Suprapubic skin (tissue), 4 donors: Measurements from ENCODE around the gene PSAT1. TPM values are rescaled to one million over a fixed set of nuclear protein-coding genes. Genes with fewer than 3 reads are reported as not detected.
A peak's percentile ranks its signal among the peaks of the same experiment; 100 is the strongest.

Experiments used
- DNase-seq, 2 donors: peaks; one replicate each; pipeline ENCODE4 v3.0.0-alpha.2; 2019; ENCODE audit warnings: low spot score in 2 of 2
- H3K27ac ChIP-seq: fragments of 200-600 bp; sonication (generic); one replicate; pipeline ENCODE4 v1.5.1; 2019
- H3K27me3 ChIP-seq: fragments of 200-600 bp; sonication (generic); one replicate; pipeline ENCODE4 v1.5.1; 2019
- H3K36me3 ChIP-seq: fragments of 200-600 bp; sonication (generic); one replicate; pipeline ENCODE4 v1.5.1; 2019
- H3K4me1 ChIP-seq: fragments of 200-600 bp; sonication (generic); one replicate; pipeline ENCODE4 v1.5.1; 2019
- H3K4me3 ChIP-seq: fragments of 200-600 bp; sonication (generic); one replicate; pipeline ENCODE4 v1.5.1; 2019; ENCODE audit warnings: mild to moderate bottlenecking
- H3K9me3 ChIP-seq: fragments of 200-600 bp; sonication (generic); one replicate; pipeline ENCODE4 v1.5.1; 2019
- EP300 ChIP-seq: sonication (generic); formaldehyde crosslinking; IDR thresholded peaks from one replicate; pipeline ENCODE4 v1.6.1; 2017; ENCODE audit warnings: antibody characterized with exemption
- POLR2A ChIP-seq, 2 donors: fragments of 450-650 bp; IDR thresholded peaks; one replicate each; pipeline ENCODE4 v1.6.1; 2017; ENCODE audit warnings: antibody characterized with exemption in 2 of 2, mild to moderate bottlenecking in 2 of 2, moderate library complexity in 2 of 2
- POLR2AphosphoS5 ChIP-seq, 3 donors: sonication (generic); formaldehyde crosslinking; IDR thresholded peaks; one replicate each; pipeline ENCODE4 v1.6.1; 2017; ENCODE audit warnings: antibody characterized with exemption in 3 of 3
- WGBS: methylation state at CpG from one replicate; pipeline ENCODE4 v1.1.5; 2018; 5-methylcytosine and 5-hydroxymethylcytosine counted together
- total RNA-seq, 4 donors: library from RNA; depleted of rRNA; stranded (reverse); fragments of >200 nt; gene quantifications; one replicate each; pipeline ENCODE4 v1.1.0, GENCODE V29; 2016
- TF ChIP-seq, protein P1 (sequence below), 2 donors: fragments of 200-600 bp in 1 of 2; fragments of 450-650 bp in 1 of 2; sonication (generic) in 1 of 2; IDR thresholded peaks; one replicate each; pipeline ENCODE4 v1.5.1; 2016 to 2019; ENCODE audit warnings: antibody characterized with exemption in 2 of 2, mild to moderate bottlenecking in 1 of 2, moderate library complexity in 1 of 2

PSAT1 gene
- total RNA-seq, 4 donors from 2014 or later, result 47.4 to 101 (median 75.7) TPM

DNA sequence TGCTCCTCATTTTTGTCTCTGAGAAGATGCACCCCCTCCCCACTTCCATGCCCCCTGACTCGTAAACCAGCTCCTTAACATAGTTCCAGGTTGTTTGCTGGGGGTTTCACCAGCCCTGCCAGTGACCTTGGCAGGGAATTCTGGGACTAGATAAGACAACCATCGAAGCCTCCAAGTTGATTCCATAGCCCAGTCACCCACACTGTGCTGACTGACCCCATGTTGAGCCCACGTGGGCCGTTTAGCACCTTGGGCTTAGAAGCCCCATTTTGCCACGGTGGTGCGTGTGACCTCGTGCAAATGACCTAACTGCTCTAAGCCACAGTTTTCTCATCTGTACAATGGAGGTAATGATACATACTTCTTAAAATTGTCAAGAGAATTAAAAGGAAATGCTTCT is 24.6 kb downstream of the PSAT1 start:
- DNase-seq, result peak in 1 of 2 donors; percentile 29
- WGBS, result 96% methylated on average over 7 of the region's 7 CpGs
- Histone ChIP-seq H3K27ac (no peak overlapping the region), H3K4me1 (peaks cover 11% of the 10 kb centered on the region), H3K9me3 (no peaks in the 10 kb centered on the region), H3K27me3 (no peaks in the 10 kb centered on the region), H3K36me3 (peaks cover 14% of the 10 kb centered on the region), H3K4me3 (no peak overlapping the region)
- TF ChIP-seq, protein P1, sequence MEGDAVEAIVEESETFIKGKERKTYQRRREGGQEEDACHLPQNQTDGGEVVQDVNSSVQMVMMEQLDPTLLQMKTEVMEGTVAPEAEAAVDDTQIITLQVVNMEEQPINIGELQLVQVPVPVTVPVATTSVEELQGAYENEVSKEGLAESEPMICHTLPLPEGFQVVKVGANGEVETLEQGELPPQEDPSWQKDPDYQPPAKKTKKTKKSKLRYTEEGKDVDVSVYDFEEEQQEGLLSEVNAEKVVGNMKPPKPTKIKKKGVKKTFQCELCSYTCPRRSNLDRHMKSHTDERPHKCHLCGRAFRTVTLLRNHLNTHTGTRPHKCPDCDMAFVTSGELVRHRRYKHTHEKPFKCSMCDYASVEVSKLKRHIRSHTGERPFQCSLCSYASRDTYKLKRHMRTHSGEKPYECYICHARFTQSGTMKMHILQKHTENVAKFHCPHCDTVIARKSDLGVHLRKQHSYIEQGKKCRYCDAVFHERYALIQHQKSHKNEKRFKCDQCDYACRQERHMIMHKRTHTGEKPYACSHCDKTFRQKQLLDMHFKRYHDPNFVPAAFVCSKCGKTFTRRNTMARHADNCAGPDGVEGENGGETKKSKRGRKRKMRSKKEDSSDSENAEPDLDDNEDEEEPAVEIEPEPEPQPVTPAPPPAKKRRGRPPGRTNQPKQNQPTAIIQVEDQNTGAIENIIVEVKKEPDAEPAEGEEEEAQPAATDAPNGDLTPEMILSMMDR (IDR thresholded peaks at IDR 0.05), result no peak
- TF ChIP-seq POLR2A (IDR thresholded peaks at IDR 0.05), result no peak

DNA sequence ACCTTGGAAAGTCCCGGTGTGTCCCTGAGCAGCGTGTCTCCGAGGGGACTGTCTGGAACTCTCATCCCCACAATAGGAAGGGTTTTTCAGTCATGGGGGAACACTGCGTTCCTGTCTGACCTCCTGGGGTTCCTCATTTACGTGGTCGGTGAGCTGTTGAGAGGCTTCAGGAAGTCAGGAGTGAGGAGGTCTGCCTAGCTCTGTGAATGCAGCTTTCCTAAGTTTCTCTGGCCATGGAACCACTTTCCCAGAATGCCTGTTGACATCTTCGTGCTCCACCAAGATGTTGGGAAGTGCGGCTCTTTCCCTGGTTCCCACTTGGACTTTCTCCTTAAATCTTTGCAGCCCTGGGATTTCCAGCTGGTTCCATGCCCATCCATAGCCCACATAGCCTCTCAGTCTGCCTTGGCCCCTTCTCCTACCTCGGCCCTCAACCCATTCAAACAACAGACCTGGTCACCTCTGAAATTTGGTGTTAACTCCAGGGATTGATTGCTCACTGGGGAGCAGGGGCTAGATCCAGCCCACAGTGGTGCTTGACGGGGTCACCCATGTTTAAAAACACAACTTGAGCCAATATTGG is 27.2 kb downstream of the PSAT1 start:
- Histone ChIP-seq H3K27me3 (no peaks in the 10 kb centered on the region), H3K9me3 (no peaks in the 10 kb centered on the region), H3K36me3 (peaks cover 8% of the 10 kb centered on the region), H3K4me3 (no peak overlapping the region), H3K4me1 (peaks cover 11% of the 10 kb centered on the region), H3K27ac (no peak overlapping the region)
- DNase-seq, result peak in 1 of 2 donors; percentile 49
- WGBS, result 94% methylated on average over 10 of the region's 10 CpGs
- TF ChIP-seq POLR2AphosphoS5 (IDR thresholded peaks at IDR 0.05), result no peak
- TF ChIP-seq, protein P1 (IDR thresholded peaks at IDR 0.05), result no peak
- no peak for TF ChIP-seq POLR2A (IDR thresholded peaks at IDR 0.05)
- TF ChIP-seq EP300, result no peak

DNA sequence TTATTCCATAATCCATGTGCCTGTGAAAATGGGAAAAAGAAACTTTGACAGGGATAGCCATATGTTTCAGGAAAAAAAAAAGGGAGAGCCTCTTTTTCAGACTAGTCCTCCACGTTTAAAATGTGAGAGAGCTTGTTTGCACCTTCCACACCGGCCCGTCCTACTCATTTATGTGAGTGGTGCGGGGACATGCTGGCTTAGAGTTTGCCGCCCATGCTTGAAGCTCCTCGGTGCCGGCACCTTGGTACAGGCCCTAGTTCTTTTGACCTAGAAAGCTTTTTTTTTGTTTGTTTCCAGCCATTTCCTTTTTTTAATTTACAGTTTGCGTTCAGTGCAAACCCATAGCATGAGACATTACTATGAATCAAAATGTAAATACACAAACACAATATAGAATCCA is 27.8 kb downstream of the PSAT1 start:
- TF ChIP-seq EP300 (no peak), POLR2A (IDR thresholded peaks at IDR 0.05) (no peak), POLR2AphosphoS5 (IDR thresholded peaks at IDR 0.05) (no peak)
- TF ChIP-seq, protein P1 (IDR thresholded peaks at IDR 0.05), result no peak
- Histone ChIP-seq H3K4me3 (no peak overlapping the region), H3K27me3 (no peaks in the 10 kb centered on the region), H3K27ac (no peak overlapping the region), H3K9me3 (no peaks in the 10 kb centered on the region), H3K36me3 (peaks cover 5% of the 10 kb centered on the region), H3K4me1 (peaks cover 11% of the 10 kb centered on the region)
- WGBS, result 87% methylated on average over 8 of the region's 8 CpGs
- DNase-seq, result no peak

DNA sequence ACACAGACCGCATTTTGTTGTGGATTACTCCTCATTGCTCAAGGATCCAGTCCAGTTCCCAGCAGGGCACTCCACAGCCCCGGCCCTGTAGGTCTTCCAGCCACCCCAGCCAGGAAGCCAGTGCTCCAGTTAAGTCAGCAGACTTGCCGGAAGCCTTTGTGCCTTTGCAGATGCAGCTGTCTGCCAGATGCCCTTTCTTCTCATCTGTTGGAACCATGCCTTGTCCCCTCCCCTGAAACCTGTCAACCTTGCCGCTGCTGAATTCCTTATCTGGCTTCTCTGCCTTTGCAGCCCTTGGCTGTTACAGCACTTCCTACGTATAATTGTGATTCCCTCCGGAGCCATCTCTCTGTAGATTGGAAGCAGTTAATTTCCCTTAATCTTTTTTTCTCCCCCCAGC is 28.4 kb downstream of the PSAT1 start:
- DNase-seq, result no peak
- Histone ChIP-seq H3K4me3 (no peak overlapping the region), H3K27ac (no peak overlapping the region), H3K4me1 (peaks cover 11% of the 10 kb centered on the region), H3K27me3 (no peaks in the 10 kb centered on the region), H3K36me3 (no peaks in the 10 kb centered on the region), H3K9me3 (no peaks in the 10 kb centered on the region)
- 14% methylated on average over 6 of the region's 6 CpGs for WGBS
- TF ChIP-seq, protein P1 (IDR thresholded peaks at IDR 0.05), result no peak
- TF ChIP-seq POLR2A (IDR thresholded peaks at IDR 0.05) (no peak), POLR2AphosphoS5 (IDR thresholded peaks at IDR 0.05) (no peak), EP300 (no peak)

DNA sequence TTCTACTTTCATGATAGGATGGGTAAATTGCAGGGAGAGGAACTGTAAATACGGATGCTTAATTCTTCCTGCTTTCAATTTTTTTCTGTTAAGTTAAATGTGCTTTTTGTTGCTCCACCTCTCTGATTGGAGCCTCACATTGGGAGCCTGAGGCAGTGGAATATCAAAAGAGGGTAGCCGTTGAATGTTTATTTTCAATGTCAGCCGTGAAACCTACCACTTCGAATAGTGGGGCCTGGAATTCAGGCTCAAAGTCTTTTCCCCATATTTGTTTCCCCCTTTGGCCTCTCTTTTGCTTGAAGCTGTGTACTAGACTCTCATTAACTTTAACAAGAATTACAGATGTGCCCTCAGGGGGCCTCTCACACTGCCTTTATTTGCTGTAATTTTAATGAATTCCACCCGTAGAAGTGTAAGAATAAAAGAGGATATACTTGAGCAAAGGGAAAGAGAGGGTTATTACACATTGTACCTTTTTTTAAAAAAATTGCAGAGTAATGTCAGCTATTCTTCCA is 29.0 kb downstream of the PSAT1 start:
- Histone ChIP-seq H3K27ac (no peak overlapping the region), H3K4me1 (peaks cover 11% of the 10 kb centered on the region), H3K36me3 (no peaks in the 10 kb centered on the region), H3K27me3 (no peaks in the 10 kb centered on the region), H3K9me3 (no peaks in the 10 kb centered on the region), H3K4me3 (no peak overlapping the region)
- WGBS, result 61% methylated on average over 5 of the region's 5 CpGs
- no peak for DNase-seq
- TF ChIP-seq POLR2AphosphoS5 (IDR thresholded peaks at IDR 0.05), result no peak

DNA sequence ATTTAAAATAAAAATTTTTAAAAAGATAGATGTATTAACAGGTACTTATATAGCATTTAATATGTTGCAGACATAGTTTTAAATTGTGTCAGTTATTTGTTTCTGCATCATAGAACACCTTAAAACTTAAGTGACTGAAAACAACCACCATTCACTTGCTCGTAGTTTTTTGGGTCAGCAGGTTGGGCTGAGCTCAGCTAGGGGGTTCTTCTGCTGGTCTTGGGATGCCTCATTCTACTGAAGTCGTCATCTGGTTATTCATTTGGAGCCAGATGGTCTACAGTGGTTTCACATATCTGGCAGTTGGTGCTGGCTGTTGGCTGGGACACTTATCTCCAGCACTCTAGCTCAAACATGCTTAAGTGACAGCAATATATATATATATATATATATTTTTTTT is 29.6 kb downstream of the PSAT1 start:
- Histone ChIP-seq H3K36me3 (no peaks in the 10 kb centered on the region), H3K4me3 (no peak overlapping the region), H3K9me3 (no peaks in the 10 kb centered on the region), H3K27me3 (no peaks in the 10 kb centered on the region), H3K4me1 (peaks cover 11% of the 10 kb centered on the region), H3K27ac (no peak overlapping the region)
- no peak for DNase-seq
- WGBS, result 89% methylated on average over 2 of the region's 2 CpGs
- no peak for TF ChIP-seq EP300
- no peak for TF ChIP-seq POLR2A (IDR thresholded peaks at IDR 0.05)
- TF ChIP-seq, protein P1 (IDR thresholded peaks at IDR 0.05), result no peak
- TF ChIP-seq POLR2AphosphoS5 (IDR thresholded peaks at IDR 0.05), result no peak
